Stomach smooth muscle (tissue), 2 donors: Measurements from ENCODE around the gene ZNF662.

Experiments
- H3K27ac ChIP-seq: one replicate; pipeline ENCODE4 v1.7.0; 2013; ENCODE audit warnings: mild to moderate bottlenecking, low read length, inconsistent platforms
- H3K27me3 ChIP-seq, 2 donors: one replicate each; pipeline ENCODE4 v1.7.0; 2013; ENCODE audit warnings: low read length in 2 of 2; ENCODE audit not compliant: insufficient read depth in 2 of 2, control insufficient read depth in 1 of 2
- H3K36me3 ChIP-seq, 2 donors: one replicate each; pipeline ENCODE4 v1.7.0; 2013; ENCODE audit warnings: low read length in 2 of 2; ENCODE audit not compliant: control insufficient read depth in 2 of 2, insufficient read depth in 2 of 2
- H3K4me1 ChIP-seq: one replicate; pipeline ENCODE4 v1.7.0; 2013; ENCODE audit warnings: low read length; ENCODE audit not compliant: control insufficient read depth, insufficient read depth
- H3K4me3 ChIP-seq, 2 donors: one replicate each; pipeline ENCODE4 v1.7.0; 2013; ENCODE audit warnings: low read length in 2 of 2
- H3K9ac ChIP-seq, 2 donors: one replicate each; pipeline ENCODE4 v1.7.0; 2013; ENCODE audit warnings: low read length in 2 of 2, mild to moderate bottlenecking in 1 of 2
- H3K9me3 ChIP-seq, 2 donors: one replicate each; pipeline ENCODE4 v1.7.0; 2013; ENCODE audit warnings: low read length in 2 of 2; ENCODE audit not compliant: control insufficient read depth in 2 of 2
- donor health status: healthy.
- donor health status: Pancreatic carcinoma.

The ZNF662 gene

DNA sequence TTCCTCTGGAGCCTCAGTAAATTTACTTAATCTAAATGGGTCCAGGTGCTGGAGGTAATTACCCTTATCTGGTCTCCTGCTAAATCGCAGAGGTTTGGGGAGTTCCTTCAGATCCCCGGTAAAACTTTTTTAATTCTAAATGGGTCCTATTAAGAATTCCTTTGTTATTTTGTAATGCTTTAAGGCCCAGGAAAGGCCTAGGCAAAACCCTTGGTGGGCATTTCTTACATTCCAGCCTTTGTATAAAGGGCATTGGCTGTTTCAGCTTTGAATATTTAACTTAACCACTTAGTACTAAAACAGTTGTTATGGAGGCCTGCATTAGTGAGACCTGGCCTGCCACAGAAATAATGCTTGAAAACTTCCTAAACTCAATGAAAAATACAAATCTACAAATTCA, 14.9 kb upstream of the ZNF662 start:
- H3K4me3 ChIP-seq: no peak overlapping the region
- H3K9me3 ChIP-seq: no peaks in the 10 kb centered on the region
- H3K36me3 ChIP-seq: no peaks in the 10 kb centered on the region
- no peak overlapping the region for H3K27ac ChIP-seq
- H3K27me3 ChIP-seq: no peaks in the 10 kb centered on the region
- no peak overlapping the region for H3K9ac ChIP-seq
- no peaks in the 10 kb centered on the region for H3K4me1 ChIP-seq

DNA sequence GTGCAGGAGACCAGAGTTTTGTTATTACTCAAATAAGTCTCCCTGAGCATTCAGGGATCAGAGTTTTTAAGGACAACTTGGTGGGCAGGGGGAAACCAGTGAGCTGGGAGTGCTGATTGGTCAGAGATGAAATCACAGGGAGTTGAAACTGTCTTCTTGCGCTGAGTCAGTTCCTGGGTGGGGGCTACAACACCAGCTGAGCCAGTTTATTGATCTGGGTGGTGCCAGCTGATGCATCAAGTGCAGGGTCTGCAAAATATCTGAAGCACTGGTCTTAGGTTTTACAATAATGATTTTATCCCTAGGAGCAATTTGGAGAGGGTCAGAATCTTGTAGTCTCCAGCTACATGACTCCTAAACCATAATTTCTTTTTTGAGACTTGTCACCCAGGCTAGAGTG, 13.8 kb upstream of the ZNF662 start:
- H3K36me3 ChIP-seq: no peaks in the 10 kb centered on the region

DNA sequence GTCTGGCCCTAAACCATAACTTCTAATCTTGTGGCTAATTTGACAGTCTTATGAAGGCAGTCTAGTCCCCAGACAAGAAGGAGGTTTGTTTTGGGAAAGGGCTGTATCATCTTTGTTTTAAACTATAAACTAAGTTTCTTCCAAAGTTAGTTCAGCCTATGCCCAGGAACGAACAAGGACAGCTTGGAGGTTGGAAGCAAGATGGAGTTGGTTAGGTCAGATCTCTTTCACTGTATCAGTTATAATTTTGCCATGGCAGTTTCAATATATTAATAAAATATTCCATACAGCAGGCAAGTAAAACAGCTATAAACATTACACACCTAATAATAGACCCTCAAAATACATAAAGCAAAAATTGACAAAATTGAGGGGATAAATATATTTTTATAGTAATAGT, 13.1 kb upstream of the ZNF662 start:
- no peaks in the 10 kb centered on the region for H3K36me3 ChIP-seq
- H3K9me3 ChIP-seq: no peaks in the 10 kb centered on the region
- no peaks in the 10 kb centered on the region for H3K4me1 ChIP-seq
- H3K27me3 ChIP-seq: no peaks in the 10 kb centered on the region
- no peak overlapping the region for H3K9ac ChIP-seq
- no peak overlapping the region for H3K27ac ChIP-seq
- H3K4me3 ChIP-seq: no peak overlapping the region

More for the DNA sequence above, 13.8 kb upstream of the ZNF662 start:
- no peaks in the 10 kb centered on the region for H3K4me1 ChIP-seq
- H3K27ac ChIP-seq: no peak overlapping the region
- no peak overlapping the region for H3K4me3 ChIP-seq
- no peaks in the 10 kb centered on the region for H3K27me3 ChIP-seq
- no peak overlapping the region for H3K9ac ChIP-seq
- H3K9me3 ChIP-seq: no peaks in the 10 kb centered on the region

DNA sequence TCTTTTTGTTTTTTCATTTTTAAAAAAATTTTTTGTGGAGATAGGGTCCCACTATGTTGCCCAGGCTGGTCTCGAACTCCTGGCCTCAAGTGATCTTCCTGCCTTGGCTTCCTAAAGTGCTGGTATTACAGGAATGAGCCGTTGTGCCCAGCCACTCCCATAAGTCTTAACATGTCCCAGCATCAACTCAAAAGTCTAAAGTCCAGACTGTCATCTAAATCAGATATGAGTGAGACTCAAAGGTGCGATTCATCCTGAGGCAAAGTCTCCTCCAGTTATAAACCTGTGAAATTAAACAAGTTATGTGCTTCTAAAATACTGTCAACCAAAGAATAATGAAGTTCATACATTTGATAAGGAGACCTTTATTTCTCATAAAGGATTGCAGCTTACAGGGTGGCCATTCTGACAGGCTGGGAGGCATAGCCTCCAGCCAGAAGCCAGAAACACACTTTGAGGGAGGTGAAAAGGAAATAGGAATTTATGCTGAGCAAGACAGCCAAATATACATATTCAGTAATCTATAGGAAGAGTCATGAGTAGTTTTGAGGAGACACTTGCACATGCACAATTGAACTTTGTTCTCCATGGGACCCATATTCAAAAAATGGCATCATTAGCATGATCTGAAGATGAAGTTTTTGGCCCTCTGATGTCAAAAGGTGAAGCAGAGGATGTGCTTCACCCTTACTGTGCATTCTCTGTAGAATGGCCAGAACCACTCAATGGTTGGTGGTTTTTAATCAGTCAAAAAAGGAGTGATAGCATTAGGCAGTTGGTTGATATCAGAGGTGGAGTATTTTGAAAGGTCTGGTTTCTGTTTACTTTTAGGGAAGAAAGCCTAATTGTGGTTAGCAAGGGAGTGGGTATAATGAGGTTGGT, 11.0 kb upstream of the ZNF662 start:
- Histone ChIP-seq H3K9me3 (no peaks in the 10 kb centered on the region), H3K9ac (no peak overlapping the region), H3K27ac (no peak overlapping the region), H3K4me1 (no peaks in the 10 kb centered on the region), H3K36me3 (no peaks in the 10 kb centered on the region), H3K4me3 (no peak overlapping the region), H3K27me3 (no peaks in the 10 kb centered on the region)

DNA sequence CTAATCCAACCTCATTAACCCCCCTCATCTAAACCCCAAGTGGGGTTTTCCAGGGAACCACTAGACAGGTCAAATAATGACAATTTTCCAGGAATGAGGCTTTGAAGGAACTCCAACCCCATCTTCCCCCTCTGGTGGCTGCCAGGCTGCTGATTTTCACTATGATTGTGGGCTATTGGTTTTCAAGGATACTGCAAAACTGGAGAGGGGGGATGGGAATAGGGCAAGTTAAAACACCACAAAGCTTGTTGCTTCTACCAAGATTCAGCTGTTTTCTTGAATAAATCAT, 10.4 kb upstream of the ZNF662 start:
- H3K9me3 ChIP-seq: no peaks in the 10 kb centered on the region
- H3K27me3 ChIP-seq: no peaks in the 10 kb centered on the region
- H3K4me1 ChIP-seq: no peaks in the 10 kb centered on the region
- no peak overlapping the region for H3K27ac ChIP-seq
- H3K4me3 ChIP-seq: no peak overlapping the region
- H3K9ac ChIP-seq: no peak overlapping the region
- H3K36me3 ChIP-seq: no peaks in the 10 kb centered on the region

DNA sequence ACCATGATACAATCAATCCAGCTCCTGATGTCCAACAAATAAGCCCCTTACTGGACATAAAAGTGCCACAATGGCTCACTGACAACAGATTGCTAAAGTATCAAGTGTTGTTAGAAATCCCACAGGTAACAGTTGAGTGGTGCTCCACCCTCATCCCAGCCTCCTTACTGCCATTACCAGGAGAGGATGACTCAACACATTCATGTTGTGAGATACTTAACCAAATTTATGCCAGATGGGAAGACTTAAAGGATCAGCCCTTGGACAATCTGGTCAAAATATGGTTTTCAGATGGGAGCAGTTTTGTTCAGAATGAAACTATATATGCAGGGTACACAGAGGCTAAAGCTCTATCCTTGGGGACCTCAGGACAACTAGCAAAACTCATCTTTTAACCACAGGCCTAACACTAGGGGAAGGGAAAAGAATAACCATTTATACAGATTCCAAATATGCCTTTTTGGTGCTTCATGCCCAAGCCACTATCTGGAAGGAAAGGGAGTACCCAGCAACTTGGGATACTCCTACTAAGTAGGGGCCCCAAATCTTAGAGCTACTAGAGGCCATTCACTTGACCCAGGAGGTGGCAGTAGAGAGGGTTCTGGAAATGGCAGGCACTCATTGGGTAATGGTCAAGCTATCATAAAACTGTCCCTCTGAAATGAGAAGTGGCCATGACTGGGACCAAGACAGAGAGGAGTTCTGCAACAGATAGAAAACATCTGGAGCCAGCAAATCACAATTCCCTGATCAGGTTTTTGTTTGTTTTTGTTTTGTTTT, 6.9 kb upstream of the ZNF662 start:
- Histone ChIP-seq H3K9me3 (no peaks in the 10 kb centered on the region), H3K4me3 (no peak overlapping the region), H3K9ac (no peak overlapping the region), H3K4me1 (no peaks in the 10 kb centered on the region), H3K36me3 (no peaks in the 10 kb centered on the region), H3K27ac (no peak overlapping the region), H3K27me3 (no peaks in the 10 kb centered on the region)

DNA sequence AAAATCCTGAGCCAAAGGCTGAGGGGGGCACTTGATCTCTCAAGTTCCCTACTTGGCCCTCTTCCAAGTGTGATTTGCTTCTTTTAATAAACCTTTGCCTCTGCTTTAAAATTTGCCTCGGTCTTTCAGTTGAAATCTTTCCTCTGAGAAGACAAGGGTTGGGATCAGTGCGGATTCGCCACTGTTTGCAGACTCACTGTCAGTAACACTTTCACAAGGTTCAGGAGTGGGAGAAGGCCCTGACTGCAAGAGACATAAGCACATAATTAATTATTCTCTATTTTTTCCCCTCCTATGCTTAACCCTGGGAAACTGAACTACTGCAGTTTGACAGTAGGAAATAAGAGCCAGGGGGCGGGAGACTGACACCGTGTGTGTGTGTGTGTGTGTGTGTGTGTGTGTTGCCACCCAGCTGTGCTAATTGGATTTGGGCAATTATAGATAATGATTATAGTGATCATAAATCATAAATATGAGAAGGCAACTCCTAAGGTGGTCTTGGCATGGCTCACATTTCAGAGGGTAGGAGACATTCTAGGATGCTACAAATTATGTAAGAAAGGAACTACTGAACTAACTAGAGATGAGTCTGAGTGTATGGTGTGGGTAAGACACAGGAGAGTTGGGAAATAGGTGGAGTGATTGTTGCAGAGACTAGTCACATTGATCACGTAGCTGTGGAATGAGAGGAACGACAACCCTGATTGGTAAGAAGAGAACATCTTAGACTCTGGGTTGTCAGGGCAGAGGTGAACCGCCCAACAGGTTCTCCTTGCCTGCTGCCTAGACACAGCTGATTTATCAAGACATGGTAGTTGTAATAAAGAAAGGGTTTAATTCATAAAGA, 5.5 kb upstream of the ZNF662 start:
- no peak overlapping the region for H3K4me3 ChIP-seq
- no peaks in the 10 kb centered on the region for H3K36me3 ChIP-seq
- H3K9me3 ChIP-seq: no peaks in the 10 kb centered on the region
- H3K27me3 ChIP-seq: no peaks in the 10 kb centered on the region
- H3K27ac ChIP-seq: no peak overlapping the region
- H3K9ac ChIP-seq: no peak overlapping the region
- peaks cover 4% of the 10 kb centered on the region for H3K4me1 ChIP-seq

DNA sequence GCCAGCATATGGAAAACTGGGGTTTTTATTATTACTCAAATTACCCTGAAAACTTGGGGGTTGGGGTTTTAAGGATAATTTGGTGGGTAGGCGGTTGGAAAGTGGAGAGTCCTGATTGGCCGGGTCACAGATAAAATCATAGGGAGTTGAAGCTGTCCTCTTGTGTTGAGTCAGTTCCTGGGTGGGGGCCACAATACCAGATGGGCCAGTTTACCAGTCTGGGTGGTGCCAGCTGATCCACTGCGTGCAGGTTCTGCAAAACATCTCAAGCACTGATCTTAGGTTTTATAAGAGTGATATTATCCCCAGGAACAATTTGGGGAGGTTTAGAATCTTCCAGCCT, 4.9 kb upstream of the ZNF662 start:
- H3K9me3 ChIP-seq: no peaks in the 10 kb centered on the region
- no peaks in the 10 kb centered on the region for H3K36me3 ChIP-seq
- no peak overlapping the region for H3K4me3 ChIP-seq
- peaks cover 7% of the 10 kb centered on the region for H3K4me1 ChIP-seq
- H3K27me3 ChIP-seq: no peaks in the 10 kb centered on the region
- H3K27ac ChIP-seq: no peak overlapping the region
- no peak overlapping the region for H3K9ac ChIP-seq

DNA sequence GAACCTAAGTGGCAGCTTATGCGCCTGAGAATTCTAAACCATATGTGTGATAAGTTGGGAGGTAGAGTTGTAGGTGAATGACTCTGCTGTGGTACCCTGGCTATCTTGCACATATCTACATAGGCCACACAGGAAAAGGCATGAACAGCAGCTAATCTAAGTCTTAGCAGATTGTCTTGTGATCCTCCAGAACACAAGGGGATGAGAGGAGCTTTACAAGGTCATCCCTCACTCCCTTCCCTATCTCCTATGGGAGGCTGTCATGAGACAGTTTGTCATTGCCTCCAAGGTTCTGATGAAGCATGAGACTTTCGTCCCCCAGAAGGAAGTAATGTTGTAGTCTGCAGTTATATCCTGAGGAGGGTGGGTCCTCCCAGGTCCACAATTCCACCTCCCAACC, 3.7 kb upstream of the ZNF662 start:
- no peak overlapping the region for H3K9ac ChIP-seq
- H3K4me3 ChIP-seq: no peak overlapping the region
- peaks cover 16% of the 10 kb centered on the region for H3K4me1 ChIP-seq
- H3K27me3 ChIP-seq: no peaks in the 10 kb centered on the region
- no peak overlapping the region for H3K27ac ChIP-seq
- H3K36me3 ChIP-seq: no peaks in the 10 kb centered on the region
- H3K9me3 ChIP-seq: no peaks in the 10 kb centered on the region

DNA sequence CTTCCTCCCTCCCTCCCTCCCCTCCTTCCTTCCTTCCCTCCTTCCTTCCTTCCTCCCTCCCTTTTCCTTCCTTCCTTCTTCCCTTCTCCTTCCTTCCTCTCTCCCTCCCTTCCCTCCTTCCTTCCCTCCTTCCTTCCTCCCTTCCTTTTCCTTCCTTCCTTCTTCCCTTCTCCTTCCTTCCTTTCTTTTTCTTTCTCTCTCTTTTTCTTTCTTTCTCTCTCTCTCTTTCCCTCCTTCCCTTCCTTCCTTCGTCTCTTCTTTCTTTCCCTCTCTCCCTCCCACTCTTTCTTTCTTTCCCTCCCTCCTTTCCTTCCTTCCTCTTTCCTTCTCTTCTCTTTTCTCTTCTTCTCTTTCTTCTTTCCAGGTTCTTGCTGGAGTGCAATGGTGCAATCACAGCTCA, 1.9 kb upstream of the ZNF662 start:
- Histone ChIP-seq H3K9ac (no peak overlapping the region), H3K27me3 (no peaks in the 10 kb centered on the region), H3K4me1 (peaks cover 19% of the 10 kb centered on the region), H3K27ac (no peak overlapping the region), H3K9me3 (no peaks in the 10 kb centered on the region), H3K4me3 (no peak overlapping the region), H3K36me3 (peaks cover 4 to 8% of the 10 kb centered on the region in 2 donors)
